Measurements from ENCODE around the gene HMGB2.

- TF ChIP-seq CTCF (IDR thresholded peaks at IDR 0.05; ENCODE audit: extremely low read depth in 1 of 2, insufficient read depth in 1 of 2, low read depth in 1 of 2, low read length in 2 of 2) = no peak
- no peak for TF ChIP-seq POLR2AphosphoS5 (IDR thresholded peaks at IDR 0.05; ENCODE audit: insufficient read depth, low read depth, low read length)
- TF ChIP-seq MAX (IDR thresholded peaks at IDR 0.05; ENCODE audit: insufficient read depth, insufficient read length) = no peak
- TF ChIP-seq JUN (IDR thresholded peaks at IDR 0.05; ENCODE audit: borderline replicate concordance, insufficient read depth, insufficient read length, low read depth) = no peak
- no peak for TF ChIP-seq POLR2A (IDR thresholded peaks at IDR 0.05; ENCODE audit: low read depth, low read length)
- TF ChIP-seq EZH2 (IDR thresholded peaks at IDR 0.05; ENCODE audit: borderline replicate concordance, low read depth, low read length, severe bottlenecking) = no peak
- TF ChIP-seq MYC (IDR thresholded peaks at IDR 0.05; ENCODE audit: low read depth, low read length) = no peak
Measured at GRCh38 chr4:173311368-173311767, 22.8 kb downstream of the HMGB2 start.

Measured in endothelial cell of umbilical vein (primary cell).